Right cardiac atrium (tissue), 5 donors: Measurements from ENCODE around the gene SYT15. TPM values are rescaled to one million over a fixed set of nuclear protein-coding genes. Genes with fewer than 3 reads are reported as not detected.
"Not testable (repeated sequence)": the region's sequence is repeated elsewhere in the genome, so short reads cannot be mapped to it uniquely, and the experiment has no call there.

Source experiments
- ATAC-seq, 2 donors: fragments of 200-7000 bp; cut with Tn5 transposase; one replicate each; pipeline versions ENCODE4 v1.8.0 to v1.9.1; 2020; ENCODE audit warnings: moderate library complexity in 2 of 2, mild to moderate bottlenecking in 1 of 2
- DNase-seq, 3 donors: peaks; one replicate each; pipeline ENCODE4 v3.0.0-alpha.2; 2020
- H3K27ac ChIP-seq: one replicate; pipeline ENCODE4 v1.5.1; 2013; ENCODE audit warnings: mild to moderate bottlenecking, low read length, control low read depth, moderate library complexity
- H3K27me3 ChIP-seq: one replicate; pipeline ENCODE4 v1.6.1; 2013; ENCODE audit not compliant: control insufficient read depth, insufficient read depth
- H3K4me1 ChIP-seq: one replicate; pipeline ENCODE4 v1.6.1; 2013; ENCODE audit warnings: low read length; ENCODE audit not compliant: control insufficient read depth, insufficient read depth
- H3K4me3 ChIP-seq: one replicate; pipeline ENCODE4 v1.5.1; 2013; ENCODE audit warnings: low read length, control low read depth
- H3K9me3 ChIP-seq: one replicate; pipeline ENCODE4 v1.6.1; 2013; ENCODE audit warnings: low read length; ENCODE audit not compliant: control insufficient read depth
- WGBS: extraction: QIAGEN DNeasy Blood & Tissue Kit; methylation state at CpG from one replicate; pipeline ENCODE4 v1.1.7; 2013; 5-methylcytosine and 5-hydroxymethylcytosine counted together
- intact Hi-C, 4 donors: fragments of 100-400 bp; cut with DNase I; formaldehyde crosslinking; loops; one replicate each; pipeline versions ENCODE4 v1.11.0 to v1.14.0; 2022 to 2023
- long read RNA-seq, 4 donors: library from polyadenylated mRNA; unstranded; transcript quantifications; one replicate each; pipeline ENCODE4 v2.0.0, GENCODE V29; 2020 to 2021
- polyA plus RNA-seq: library from polyadenylated mRNA; stranded (reverse); fragments of 200-250 nt; gene quantifications from one replicate; pipeline ENCODE4 v1.2.3, GENCODE V29; 2013
- total RNA-seq, 4 donors: library from RNA; stranded (reverse); fragmentation: NEBNext Ultra II Directional; extraction: Animal tissue kit (Norgen Biotek cat#: 25700); gene quantifications; one replicate each; pipeline ENCODE4 v1.2.1, GENCODE V29; 2021
- donor health status: healthy with polysubstance abuse.
- donor health status: DM: no; HTN: yes; CAD: no.
- donor health status: DM: no; HTN: no; CAD: no.
- donor health status: DM: no; HTN: yes; CAD: no; lungs with severe emphysema.
- donor health status: DM: yes; HTN: yes; CAD: no.

SYT15 gene
- total RNA-seq (1 to 10 TPM; 2.7 to 4.1 (median 3.5) TPM), polyA plus RNA-seq (2.6 TPM)
- long read RNA-seq, donor 1, partial matches to known transcripts: 0 of 2 reads
- long read RNA-seq, donor 1, other reads (novel, unspliced or antisense): 2 of 2 reads
- long read RNA-seq, donor 2, partial matches to known transcripts: 1 of 3 reads
- long read RNA-seq, donor 2, other reads (novel, unspliced or antisense): 2 of 3 reads
- long read RNA-seq, donor 3, partial matches to known transcripts: 2 of 3 reads
- long read RNA-seq, donor 3, other reads (novel, unspliced or antisense): 1 of 3 reads
- long read RNA-seq, donor 4: 0 reads

DNA sequence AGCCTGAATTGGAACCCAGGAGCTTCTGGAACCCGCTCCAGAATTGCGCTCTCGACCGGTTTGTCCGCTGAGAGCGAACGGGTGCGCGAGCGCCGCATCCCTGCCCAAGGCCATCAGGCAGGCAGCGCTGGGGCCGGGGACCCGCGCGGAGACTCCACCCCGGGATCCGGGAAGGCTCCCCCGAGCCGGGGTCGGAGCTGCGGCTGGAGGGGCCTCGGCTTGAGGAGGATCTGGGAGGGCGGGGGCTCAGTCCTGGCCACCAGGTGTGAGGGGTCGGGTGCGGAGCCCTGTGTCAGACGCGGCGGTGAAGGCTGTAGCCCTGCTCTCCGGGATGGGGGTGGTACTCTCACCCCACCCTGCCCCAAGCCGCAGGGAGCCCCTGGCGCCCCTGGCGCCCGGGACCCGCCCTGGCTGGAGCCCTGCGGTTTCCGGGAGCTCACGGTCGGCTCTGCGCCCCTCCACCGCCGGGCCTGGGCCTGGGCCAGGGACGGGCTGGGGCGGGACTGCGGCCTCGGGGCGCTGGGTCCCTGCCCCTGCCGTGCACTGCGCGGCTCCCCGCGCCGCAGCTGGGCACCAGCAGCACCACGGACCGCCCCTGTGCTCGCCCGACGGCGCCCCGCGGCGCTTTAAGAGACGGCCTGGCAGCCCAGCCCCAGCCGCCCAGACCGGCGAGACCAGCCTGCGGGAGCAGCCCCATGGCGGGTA, at the start of gene SYT15:
TSS of gene SYT15 (plus strand) at position 655 of the 705 bp plus-strand sequence. CDS start at position 696, 41 bp downstream.
- intact Hi-C loops, H3K9me3 ChIP-seq, H3K27me3 ChIP-seq, H3K27ac ChIP-seq, H3K4me1 ChIP-seq: not testable (repeated sequence)
- H3K4me3 ChIP-seq: peak within 1 kb of the TSS; percentile 15
- peak in 1 of 3 donors; percentile 50 for DNase-seq
- under 1% methylated on average over 39 of the region's 68 CpGs for WGBS
- ATAC-seq: peak; percentile 44 to 49

DNA sequence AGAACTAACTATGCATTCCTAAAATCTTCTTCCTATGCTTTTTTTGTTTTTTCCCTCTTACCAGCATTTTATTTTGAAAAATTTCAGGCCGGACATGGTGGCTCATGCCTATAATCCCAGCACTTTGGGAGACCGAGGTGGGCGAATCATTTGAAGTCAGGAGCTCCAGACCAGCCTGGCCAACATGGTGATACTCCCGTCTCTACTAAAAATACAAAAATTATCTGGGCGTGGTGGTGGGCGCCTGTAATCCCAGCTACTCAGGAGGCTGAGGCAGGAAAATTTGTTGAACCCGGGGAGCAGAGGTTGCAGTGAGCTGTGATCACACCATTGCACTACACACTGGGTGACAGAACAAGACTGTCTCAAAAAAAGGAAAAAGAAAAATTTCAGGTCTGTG, 49.2 kb upstream of the SYT15 start:
- ATAC-seq, H3K4me1 ChIP-seq, H3K9me3 ChIP-seq, intact Hi-C loops, H3K27me3 ChIP-seq, H3K27ac ChIP-seq, H3K4me3 ChIP-seq: not testable (repeated sequence)
- 86% methylated on average over 7 of the region's 7 CpGs for WGBS
- DNase-seq: peak in 1 of 3 donors; percentile 11

DNA sequence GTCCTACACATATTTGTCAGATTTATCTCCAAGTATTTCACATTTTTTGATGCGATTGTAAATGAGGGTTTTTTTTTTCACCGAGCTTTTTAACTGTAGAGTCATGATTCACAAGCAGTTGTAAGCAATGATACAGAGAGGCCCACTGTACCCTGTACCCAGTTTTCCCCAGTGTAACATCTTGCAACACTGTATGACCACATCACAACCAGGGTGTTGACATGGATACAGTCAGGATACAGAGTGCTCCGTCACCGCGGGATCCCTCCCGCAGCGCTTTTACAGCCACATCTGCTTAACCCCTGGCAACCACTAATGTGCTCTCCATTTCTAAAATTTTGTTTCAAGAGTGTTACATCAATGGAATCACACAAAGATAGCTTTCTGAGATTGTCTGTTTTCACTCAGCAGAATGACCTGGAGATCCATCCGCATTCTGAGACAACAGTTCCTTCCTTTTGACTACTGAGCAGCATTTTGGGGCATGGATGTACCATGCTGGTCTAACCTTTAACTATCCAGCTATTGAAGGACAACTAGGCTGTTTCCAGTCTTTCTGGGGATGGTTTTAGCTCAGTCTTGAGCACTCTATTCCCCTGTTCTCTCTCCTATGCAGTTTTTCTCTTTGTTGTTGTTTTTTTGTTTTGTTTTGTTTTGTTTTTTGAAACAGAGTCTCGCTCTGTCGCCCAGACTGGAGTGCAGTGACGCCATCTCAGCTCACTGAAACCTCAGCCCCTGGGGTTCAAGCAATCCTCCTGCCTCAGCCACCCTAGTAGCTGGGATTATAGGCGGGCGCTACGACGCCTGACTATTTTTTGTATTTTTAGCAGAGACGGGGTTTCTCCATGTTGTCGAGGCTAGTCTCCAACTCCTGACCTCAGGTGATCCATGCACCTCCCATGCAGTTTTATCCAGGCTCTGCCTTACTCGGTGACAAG, 48.4 kb upstream of the SYT15 start:
- no peaks in the 10 kb centered on the region for H3K27me3 ChIP-seq
- H3K4me1 ChIP-seq: no peaks in the 10 kb centered on the region
- H3K9me3 ChIP-seq: no peaks in the 10 kb centered on the region
- DNase-seq (peak; percentile 42 to 47 (median 47)), ATAC-seq (peak in 1 of 2 donors; percentile 56)
- H3K4me3 ChIP-seq: no peak overlapping the region
- intact Hi-C loops: no loop called here
- WGBS: 77% methylated on average over 18 of the region's 18 CpGs
- H3K27ac ChIP-seq: no peak overlapping the region

DNA sequence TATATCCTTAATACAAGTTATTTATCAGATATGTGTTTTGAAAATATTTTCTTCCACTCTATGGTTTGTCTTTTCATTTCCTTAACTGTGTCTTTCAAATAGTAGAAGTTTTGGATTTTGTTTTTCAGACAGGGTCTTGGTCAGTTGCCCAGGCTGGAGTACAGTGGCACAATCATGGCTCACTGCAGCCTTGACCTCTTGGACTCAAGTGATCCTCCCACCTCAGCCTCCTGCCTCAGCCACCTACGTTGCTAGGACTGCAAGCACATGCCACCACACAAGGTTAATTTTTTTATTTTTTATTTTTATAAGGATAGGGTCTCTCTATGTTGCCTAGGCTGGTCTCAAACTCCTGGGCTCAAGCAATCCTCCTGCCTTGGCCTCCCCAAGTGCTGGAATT, 46.7 kb upstream of the SYT15 start:
- H3K4me1 ChIP-seq, H3K4me3 ChIP-seq, H3K27ac ChIP-seq, H3K9me3 ChIP-seq, ATAC-seq, H3K27me3 ChIP-seq, intact Hi-C loops: not testable (repeated sequence)
- 79% methylated on average over 1 of the region's 1 CpG for WGBS
- DNase-seq: peak in 2 of 3 donors; percentile 3

DNA sequence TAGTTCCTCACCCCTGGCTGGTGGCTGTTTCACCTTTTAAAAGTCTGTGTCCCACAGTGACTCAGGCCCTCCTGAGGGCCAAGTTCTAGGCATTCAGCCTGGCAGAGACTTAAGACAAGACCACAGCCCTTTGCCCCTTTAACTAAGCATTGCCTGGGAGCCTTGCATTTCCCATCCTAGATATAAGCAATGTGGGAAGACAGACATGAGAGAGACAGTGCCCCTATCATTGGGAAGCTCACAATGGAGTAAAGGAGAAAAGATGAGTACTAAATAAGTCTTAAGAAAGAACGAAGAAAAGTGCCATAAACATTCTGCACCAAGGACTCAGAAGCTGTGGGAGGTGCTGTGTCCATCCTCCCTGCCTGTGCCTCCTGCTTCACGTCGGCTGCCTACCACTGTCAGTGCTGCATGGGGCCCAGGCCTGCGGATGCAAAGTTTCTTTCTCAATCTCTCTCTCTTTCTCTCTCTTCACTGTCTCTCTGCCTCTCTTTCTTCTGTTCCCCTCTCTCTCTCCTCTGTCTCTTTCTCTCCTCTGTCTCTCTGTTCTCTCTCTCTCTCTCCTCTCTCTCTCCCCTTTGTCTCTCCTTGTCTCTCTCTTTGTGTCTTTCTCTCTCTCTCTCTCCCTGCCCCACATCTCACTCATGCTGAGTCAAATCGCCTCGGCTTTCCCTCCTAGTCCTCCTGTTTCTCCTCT, 44.0 kb upstream of the SYT15 start:
- intact Hi-C loops: no loop called here
- ATAC-seq (no peak), DNase-seq (peak; percentile 1 to 18 (median 13))
- no peak overlapping the region for H3K4me3 ChIP-seq
- no peaks in the 10 kb centered on the region for H3K9me3 ChIP-seq
- no peaks in the 10 kb centered on the region for H3K27me3 ChIP-seq
- 78% methylated on average over 6 of the region's 6 CpGs for WGBS
- no peaks in the 10 kb centered on the region for H3K4me1 ChIP-seq
- no peak overlapping the region for H3K27ac ChIP-seq

DNA sequence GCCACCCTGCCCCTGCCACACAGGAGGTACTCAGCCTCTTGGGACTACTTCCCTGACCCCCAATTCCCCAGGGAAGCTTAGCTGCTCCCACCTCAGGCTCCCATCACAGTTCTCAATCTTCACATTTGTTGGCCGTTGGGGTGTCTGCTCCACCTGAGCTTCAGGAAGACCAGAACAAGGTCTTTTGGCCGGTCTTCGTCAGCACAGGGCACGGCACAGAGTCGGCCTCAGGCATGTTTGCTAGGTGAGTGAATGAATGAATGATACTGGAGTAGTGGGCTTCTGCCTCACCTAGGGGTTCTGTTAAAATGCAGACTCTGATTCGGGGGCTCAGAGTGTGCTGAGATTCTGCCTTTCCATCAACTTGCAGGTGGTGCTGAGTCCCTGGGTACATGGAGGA, 42.8 kb upstream of the SYT15 start:
- 93% methylated on average over 6 of the region's 6 CpGs for WGBS
- Histone ChIP-seq H3K27me3 (no peaks in the 10 kb centered on the region), H3K9me3 (no peaks in the 10 kb centered on the region), H3K27ac (no peak overlapping the region), H3K4me1 (no peaks in the 10 kb centered on the region), H3K4me3 (no peak overlapping the region)
- peak; percentile 4 to 29 (median 27) for DNase-seq
- ATAC-seq: no peak
- intact Hi-C loops: no loop called here

DNA sequence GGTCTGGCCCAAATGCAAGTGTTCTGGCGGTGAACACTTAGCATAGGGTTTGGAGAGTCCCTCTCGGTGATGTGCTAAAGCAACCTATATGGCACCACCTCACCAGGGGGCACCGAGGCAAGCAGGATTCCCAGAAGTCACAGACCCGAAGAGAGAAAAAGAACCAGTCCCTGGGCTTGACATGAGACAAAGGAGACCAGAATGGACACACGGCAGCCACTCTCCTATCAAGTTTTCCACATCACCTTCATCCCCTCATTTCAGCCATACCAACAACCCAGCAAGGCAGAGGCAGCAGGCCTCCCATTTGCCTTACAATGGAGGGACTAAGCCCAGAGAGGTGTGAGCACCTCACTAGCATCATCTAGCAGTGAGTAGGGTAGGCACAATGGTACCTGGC, 42.1 kb upstream of the SYT15 start:
- H3K4me3 ChIP-seq: no peak overlapping the region
- intact Hi-C loops: no loop called here
- no peaks in the 10 kb centered on the region for H3K27me3 ChIP-seq
- no peaks in the 10 kb centered on the region for H3K9me3 ChIP-seq
- ATAC-seq (no peak), DNase-seq (peak in 2 of 3 donors; percentile 8 to 47)
- no peaks in the 10 kb centered on the region for H3K4me1 ChIP-seq
- no peak overlapping the region for H3K27ac ChIP-seq
- WGBS: 90% methylated on average over 5 of the region's 5 CpGs

DNA sequence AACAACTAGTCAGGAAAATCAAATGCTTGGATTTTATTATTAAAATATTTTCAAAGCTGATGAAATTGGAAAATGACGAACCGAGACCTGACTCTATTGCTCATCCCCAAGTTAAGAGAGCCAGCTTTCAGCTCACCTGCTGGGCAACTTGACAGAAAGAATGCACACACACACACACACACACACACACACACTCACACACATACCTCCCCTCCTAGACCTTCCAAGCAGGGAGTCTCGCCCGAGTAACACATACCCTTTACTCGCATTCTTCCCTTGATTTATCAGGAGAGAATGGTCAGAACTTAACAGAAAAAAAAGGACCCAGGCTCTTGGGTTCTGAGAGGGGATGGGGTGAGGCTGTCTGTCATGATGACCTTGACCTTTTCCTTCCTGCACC, 41.6 kb upstream of the SYT15 start:
- 69% methylated on average over 5 of the region's 5 CpGs for WGBS
- Histone ChIP-seq H3K27me3 (no peaks in the 10 kb centered on the region), H3K27ac (no peak overlapping the region), H3K9me3 (no peaks in the 10 kb centered on the region), H3K4me1 (no peaks in the 10 kb centered on the region), H3K4me3 (no peak overlapping the region)
- peak in 2 of 3 donors; percentile 7 to 14 for DNase-seq
- intact Hi-C loops: no loop called here
- no peak for ATAC-seq

DNA sequence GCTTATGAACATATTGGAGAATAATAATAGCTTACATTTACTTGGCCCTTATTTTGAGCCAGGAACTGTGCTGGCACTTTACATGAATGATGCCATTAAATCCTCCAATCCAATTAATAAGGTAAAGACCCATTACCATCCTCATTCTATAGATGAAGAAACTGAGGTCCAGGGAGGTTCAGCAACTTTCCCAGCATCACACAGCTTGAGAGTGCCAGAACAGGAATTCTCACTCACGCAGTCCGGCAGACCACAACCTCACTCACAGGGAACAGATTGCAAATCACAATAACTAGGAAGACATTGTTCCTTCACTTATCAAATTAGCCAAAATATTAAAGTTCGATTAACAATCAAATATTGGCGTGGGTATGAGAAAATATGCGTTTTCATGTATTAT, 40.8 kb upstream of the SYT15 start:
- peak; percentile 2 to 12 (median 12) for DNase-seq
- H3K27me3 ChIP-seq: no peaks in the 10 kb centered on the region
- intact Hi-C loops: no loop called here

DNA sequence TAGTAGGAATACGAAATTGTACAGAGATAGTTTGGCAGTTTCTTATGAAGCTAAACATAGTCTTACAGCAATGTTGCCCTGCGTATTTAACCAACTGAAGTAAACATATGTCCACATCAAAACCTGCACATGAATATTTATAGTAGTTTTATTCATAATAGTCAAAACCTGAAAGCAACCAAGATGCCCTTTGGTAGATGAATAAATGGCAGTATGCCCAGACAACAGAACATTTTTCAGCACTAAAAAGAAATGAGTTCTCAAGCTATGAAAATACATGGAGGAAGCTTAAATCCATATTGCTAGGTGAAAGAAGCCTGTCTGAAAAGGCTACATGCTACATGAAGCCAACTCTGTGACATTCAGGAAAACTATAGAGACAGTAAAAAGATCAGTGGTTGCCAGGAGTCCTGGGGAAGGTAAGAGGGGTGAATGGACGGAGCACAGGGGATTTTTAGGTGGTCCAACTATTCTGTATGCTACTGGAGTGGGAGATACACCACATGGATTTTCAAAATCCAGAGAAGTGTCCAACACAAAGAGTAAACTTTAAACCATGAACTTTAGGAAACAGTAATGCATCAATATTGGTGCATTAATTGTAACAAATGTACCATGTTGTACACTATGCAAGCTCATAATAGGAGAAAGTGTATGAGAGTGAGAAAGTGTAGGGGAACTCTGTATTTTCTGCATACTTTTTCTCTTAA, 40.1 kb upstream of the SYT15 start:
- Histone ChIP-seq H3K27ac (no peak overlapping the region), H3K4me1 (no peaks in the 10 kb centered on the region), H3K27me3 (no peaks in the 10 kb centered on the region), H3K4me3 (no peak overlapping the region), H3K9me3 (no peaks in the 10 kb centered on the region)
- WGBS: 91% methylated on average over 3 of the region's 3 CpGs
- DNase-seq: no peak
- intact Hi-C loops: no loop called here
- no peak for ATAC-seq

More for the DNA sequence above, 40.8 kb upstream of the SYT15 start:
- no peaks in the 10 kb centered on the region for H3K4me1 ChIP-seq
- H3K27ac ChIP-seq: no peak overlapping the region
- H3K4me3 ChIP-seq: no peak overlapping the region
- H3K9me3 ChIP-seq: no peaks in the 10 kb centered on the region
- ATAC-seq: no peak
- 93% methylated on average over 5 of the region's 5 CpGs for whole genome bisulfite sequencing
